Measurements from ENCODE around the gene STRA6.

- TF ChIP-seq SP2 (IDR thresholded peaks at IDR 0.05; ENCODE audit: low read length) (no peak), SRF (IDR thresholded peaks at IDR 0.05; ENCODE audit: low read depth, low read length) (no peak), ATF2 (IDR thresholded peaks at IDR 0.05; ENCODE audit: low read length) (no peak), MAFK (IDR thresholded peaks at IDR 0.05; ENCODE audit: low read depth, low read length) (no peak), EP300 (IDR thresholded peaks at IDR 0.05; ENCODE audit: borderline replicate concordance in 1 of 2, low read depth in 2 of 2, low read length in 2 of 2) (no peak)
Measured at GRCh38 chr15:74206801-74207281, 4.3 kb upstream of the STRA6 start.

All from H1 (cell line).